Left lung (tissue), 10 donors: ENCODE measurements around the gene FBXO24. TPM values are rescaled to one million over a fixed set of nuclear protein-coding genes. Genes with fewer than 3 reads are reported as not detected.

Source experiments
- ATAC-seq: fragments of 200-7000 bp; cut with Tn5 transposase; one replicate; pipeline ENCODE4 v1.9.1; 2020; ENCODE audit warnings: moderate library complexity
- DNase-seq, 4 donors: peaks; one replicate each; pipeline ENCODE4 v3.0.0-alpha.2; 2013 to 2020
- H3K27ac ChIP-seq, 2 donors: fragments of 200-600 bp; sonication (generic) in 1 of 2; one replicate each; pipeline versions ENCODE4 v1.5.0 to v1.8.0; 2020 to 2021
- H3K27me3 ChIP-seq, 2 donors: fragments of 200-600 bp; sonication (generic) in 1 of 2; one replicate each; pipeline versions ENCODE4 v1.5.0 to v1.8.0; 2020 to 2021
- H3K36me3 ChIP-seq, 2 donors: fragments of 200-600 bp; sonication (generic) in 1 of 2; one replicate each; pipeline versions ENCODE4 v1.5.0 to v1.8.0; 2020 to 2021
- H3K4me1 ChIP-seq, 2 donors: fragments of 200-600 bp; one replicate each; pipeline ENCODE4 v1.8.0; 2021
- H3K4me3 ChIP-seq, 2 donors: fragments of 200-600 bp; sonication (generic) in 1 of 2; one replicate each; pipeline versions ENCODE4 v1.5.0 to v1.8.0; 2020 to 2021; ENCODE audit warnings: mild to moderate bottlenecking in 1 of 2
- H3K9me3 ChIP-seq, 2 donors: fragments of 200-600 bp; sonication (generic) in 1 of 2; one replicate each; pipeline versions ENCODE4 v1.5.0 to v1.8.0; 2020 to 2021
- intact Hi-C, 2 donors: fragments of 100-400 bp; cut with DNase I; formaldehyde crosslinking; loops; one replicate each; pipeline versions ENCODE4 v1.11.2 to v1.14.2; 2022
- polyA plus RNA-seq, 6 donors: library from polyadenylated mRNA; unstranded; fragments of 120-200 nt; gene quantifications; one replicate each; pipeline ENCODE4 v1.2.1, GENCODE V29; 2013; ENCODE audit not compliant: insufficient read length in 6 of 6
- total RNA-seq, 2 donors: library from RNA; stranded (reverse); fragmentation: NEBNext Ultra II Directional; extraction: Animal tissue kit (Norgen Biotek cat#: 25700); gene quantifications; one replicate each; pipeline ENCODE4 v1.2.1, GENCODE V29; 2021
- TF ChIP-seq, protein P1 (sequence below), 2 donors: fragments of 200-600 bp; sonication (generic) in 1 of 2; IDR thresholded peaks; one replicate each; pipeline versions ENCODE4 v1.5.0 to v1.8.0; 2021; ENCODE audit warnings: antibody characterized with exemption in 2 of 2
- donor health status: DM: no; HTN: yes; CAD: no.
- donor health status: DM: no; HTN: no; CAD: no.

The FBXO24 gene
- total and polyA plus RNA-seq, 8 donors = 0.37 to 5.5 (median 4.7) TPM

DNA sequence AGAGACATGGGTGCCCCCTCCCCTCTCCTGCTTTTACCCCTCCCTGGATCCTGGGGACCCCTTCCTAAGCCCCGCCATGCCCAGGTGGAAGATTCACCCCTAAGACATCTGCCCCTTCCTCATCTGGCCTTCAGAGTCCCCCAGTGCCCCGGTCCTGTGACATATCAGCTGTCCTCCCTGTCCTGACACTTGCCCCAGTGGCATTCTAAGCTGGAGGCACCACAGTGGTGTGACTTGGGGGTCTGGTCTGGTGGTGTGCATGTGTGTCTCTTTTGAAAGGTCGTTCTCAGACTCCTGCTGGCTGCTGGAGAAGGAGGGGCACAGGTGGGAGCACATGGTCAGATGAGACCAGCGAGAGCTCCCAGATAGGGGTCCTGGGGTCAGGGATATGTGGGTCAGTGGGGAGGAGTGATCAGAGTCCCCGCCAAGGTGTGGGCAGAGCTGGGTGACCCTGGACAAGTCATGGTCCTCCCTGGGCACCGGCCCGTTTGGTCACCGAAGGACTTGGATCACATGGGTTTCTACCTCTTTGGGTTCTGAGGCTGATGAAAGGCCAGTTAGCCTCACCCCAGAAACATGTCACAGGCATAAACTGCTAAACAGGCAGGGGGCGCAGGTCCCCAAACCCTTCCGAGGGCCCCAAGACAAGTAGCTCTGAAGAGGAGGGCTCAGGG lies 55.9 kb downstream of the FBXO24 start:
- TF ChIP-seq, protein P1, sequence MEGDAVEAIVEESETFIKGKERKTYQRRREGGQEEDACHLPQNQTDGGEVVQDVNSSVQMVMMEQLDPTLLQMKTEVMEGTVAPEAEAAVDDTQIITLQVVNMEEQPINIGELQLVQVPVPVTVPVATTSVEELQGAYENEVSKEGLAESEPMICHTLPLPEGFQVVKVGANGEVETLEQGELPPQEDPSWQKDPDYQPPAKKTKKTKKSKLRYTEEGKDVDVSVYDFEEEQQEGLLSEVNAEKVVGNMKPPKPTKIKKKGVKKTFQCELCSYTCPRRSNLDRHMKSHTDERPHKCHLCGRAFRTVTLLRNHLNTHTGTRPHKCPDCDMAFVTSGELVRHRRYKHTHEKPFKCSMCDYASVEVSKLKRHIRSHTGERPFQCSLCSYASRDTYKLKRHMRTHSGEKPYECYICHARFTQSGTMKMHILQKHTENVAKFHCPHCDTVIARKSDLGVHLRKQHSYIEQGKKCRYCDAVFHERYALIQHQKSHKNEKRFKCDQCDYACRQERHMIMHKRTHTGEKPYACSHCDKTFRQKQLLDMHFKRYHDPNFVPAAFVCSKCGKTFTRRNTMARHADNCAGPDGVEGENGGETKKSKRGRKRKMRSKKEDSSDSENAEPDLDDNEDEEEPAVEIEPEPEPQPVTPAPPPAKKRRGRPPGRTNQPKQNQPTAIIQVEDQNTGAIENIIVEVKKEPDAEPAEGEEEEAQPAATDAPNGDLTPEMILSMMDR (IDR thresholded peaks at IDR 0.05) = no peak
- Histone ChIP-seq H3K36me3 (no peaks in the 10 kb centered on the region), H3K4me1 (no peaks in the 10 kb centered on the region), H3K27ac (no peak overlapping the region), H3K9me3 (no peaks in the 10 kb centered on the region), H3K27me3 (peaks cover 0 to 63% of the 10 kb centered on the region in 2 donors), H3K4me3 (no peak overlapping the region)
- ATAC-seq (no peak), DNase-seq (no peak)
- intact Hi-C loops = no loop called here

DNA sequence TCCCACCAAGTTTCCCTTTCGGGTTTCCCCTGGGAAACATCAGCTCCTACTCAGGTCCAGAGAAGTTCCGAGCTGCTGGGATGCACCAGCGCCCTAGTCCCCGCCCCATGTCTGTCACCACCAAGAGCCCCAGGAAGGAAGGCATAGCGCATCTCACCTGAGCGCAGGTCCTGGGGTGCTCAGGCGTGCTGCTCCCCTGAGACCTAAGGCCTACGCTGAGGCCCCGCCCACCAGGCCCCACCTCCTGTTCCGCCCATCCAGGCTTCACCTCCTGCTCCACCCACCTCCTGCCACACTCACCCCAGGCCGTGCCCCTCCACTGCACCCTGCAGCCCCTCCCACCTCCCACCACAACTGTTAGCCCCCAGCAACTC lies 56.4 kb downstream of the FBXO24 start:
- intact Hi-C loops = no loop called here
- DNase-seq (no peak), ATAC-seq (peak; percentile 24)
- Histone ChIP-seq H3K27me3 (peaks cover 0 to 68% of the 10 kb centered on the region in 2 donors), H3K9me3 (no peaks in the 10 kb centered on the region), H3K27ac (no peak overlapping the region), H3K36me3 (no peaks in the 10 kb centered on the region), H3K4me3 (no peak overlapping the region), H3K4me1 (no peaks in the 10 kb centered on the region)
- TF ChIP-seq, protein P1 (IDR thresholded peaks at IDR 0.05) = no peak

DNA sequence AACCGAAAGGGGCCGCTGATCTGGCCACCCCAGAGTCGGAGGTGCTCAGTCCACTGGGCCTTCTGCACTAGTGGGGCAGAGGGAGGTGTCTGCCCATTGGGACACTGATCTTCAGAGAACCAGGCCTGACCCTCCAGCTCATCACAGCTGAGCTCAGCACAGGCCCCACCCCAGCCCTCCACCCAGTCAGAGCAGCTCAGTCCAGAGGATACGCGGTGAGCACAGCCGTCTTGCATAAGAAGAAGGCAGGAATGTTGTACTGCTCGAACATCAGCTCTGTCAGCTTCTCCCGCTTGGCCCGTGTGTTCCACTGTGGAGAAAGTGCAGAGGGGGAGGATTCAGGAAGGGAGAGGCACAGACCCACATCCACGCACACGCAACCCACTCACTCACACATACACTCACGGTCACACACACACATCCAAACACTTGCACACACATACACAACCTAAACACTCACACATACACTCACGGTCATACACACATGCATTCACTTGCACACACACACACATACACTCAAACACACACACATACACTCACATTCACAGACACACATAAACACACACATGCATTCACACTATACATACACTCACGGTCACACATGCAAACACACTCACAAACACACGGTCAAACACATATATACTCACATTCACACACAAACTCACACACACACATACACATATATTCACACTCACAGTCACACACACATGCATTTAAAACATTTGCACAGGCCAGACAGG lies 63.9 kb downstream of the FBXO24 start:
- TF ChIP-seq, protein P1 (IDR thresholded peaks at IDR 0.05) = no peak
- H3K36me3 ChIP-seq = no peaks in the 10 kb centered on the region
- no peaks in the 10 kb centered on the region for H3K4me1 ChIP-seq
- peak in 1 of 4 donors; percentile 8 for DNase-seq
- intact Hi-C loops = no loop called here
- ATAC-seq = no peak
- H3K9me3 ChIP-seq = no peaks in the 10 kb centered on the region
- H3K4me3 ChIP-seq = no peak overlapping the region
- H3K27ac ChIP-seq = no peak overlapping the region
- H3K27me3 ChIP-seq = peaks cover 6 to 66% of the 10 kb centered on the region in 2 donors

Other genes with a start within 250 kb of the FBXO24 start
- 10 to 100 TPM; 24.0 to 29.9 TPM for gene PILRB, start 228.2 kb upstream of the FBXO24 start, total RNA-seq
- gene PILRB, start 228.2 kb upstream of the FBXO24 start, polyA plus RNA-seq = 10 to 100 TPM; 36.0 to 47.7 (median 44.5) TPM
- 10 to 100 TPM; 20.6 to 52.3 TPM for gene PILRA, start 212.8 kb upstream of the FBXO24 start, total RNA-seq
- gene PILRA, start 212.8 kb upstream of the FBXO24 start, polyA plus RNA-seq = 1 to 10 TPM; 5.0 to 7.0 (median 5.7) TPM
- 1 to 10 TPM; 2.9 to 4.1 TPM for gene ZCWPW1, start 157.6 kb upstream of the FBXO24 start, total RNA-seq
- gene ZCWPW1, start 157.6 kb upstream of the FBXO24 start, polyA plus RNA-seq = 1 to 10 TPM; 7.0 to 9.8 (median 8.9) TPM
- gene MEPCE, start 156.5 kb upstream of the FBXO24 start, total RNA-seq = 10 to 100 TPM; 25.0 to 33.0 TPM
- gene MEPCE, start 156.5 kb upstream of the FBXO24 start, polyA plus RNA-seq = 10 to 100 TPM; 37.1 to 49.3 (median 44.6) TPM
- 10 to 100 TPM; 22.7 to 27.0 TPM for gene PPP1R35, start 149.8 kb upstream of the FBXO24 start, total RNA-seq
- 10 to 100 TPM; 12.2 to 22.3 (median 15.5) TPM for gene PPP1R35, start 149.8 kb upstream of the FBXO24 start, polyA plus RNA-seq
- 1 to 10 TPM in 1 of 2 donors, under 1 TPM in 1; 0.41 to 1.9 TPM for gene SPACDR, start 122.1 kb upstream of the FBXO24 start, total RNA-seq
- gene SPACDR, start 122.1 kb upstream of the FBXO24 start, polyA plus RNA-seq = 1 to 10 TPM; 3.5 to 5.6 (median 4.5) TPM
- gene TSC22D4, start 107.1 kb upstream of the FBXO24 start, total RNA-seq = 10 to 100 TPM; 50.1 to 55.6 TPM
- 10 to 100 TPM; 47.0 to 65.1 (median 57.3) TPM for gene TSC22D4, start 107.1 kb upstream of the FBXO24 start, polyA plus RNA-seq
- gene NYAP1, start 102.4 kb upstream of the FBXO24 start, total RNA-seq = under 1 TPM; 0.50 to 0.55 TPM
- 1 to 10 TPM; 2.6 to 5.2 (median 3.3) TPM for gene NYAP1, start 102.4 kb upstream of the FBXO24 start, polyA plus RNA-seq
- gene AGFG2, start 47.1 kb upstream of the FBXO24 start, total RNA-seq = 10 to 100 TPM; 28.6 to 34.9 TPM
- 10 to 100 TPM; 21.2 to 32.3 (median 27.2) TPM for gene AGFG2, start 47.1 kb upstream of the FBXO24 start, polyA plus RNA-seq
- 1 to 10 TPM; 6.3 to 8.3 TPM for gene SAP25, start 12.4 kb upstream of the FBXO24 start, total RNA-seq
- 10 to 100 TPM in 1 of 6 donors, 1 to 10 TPM in 5; 4.5 to 11.4 (median 8.5) TPM for gene SAP25, start 12.4 kb upstream of the FBXO24 start, polyA plus RNA-seq
- gene LRCH4, start 199 bp upstream of the FBXO24 start, total RNA-seq = 10 to 100 TPM; 66.5 to 86.5 TPM
- gene LRCH4, start 199 bp upstream of the FBXO24 start, polyA plus RNA-seq = 10 to 100 TPM; 42.3 to 82.5 (median 53.1) TPM
- 100 to 1,000 TPM; 158 to 204 TPM for gene PCOLCE, start 16.0 kb downstream of the FBXO24 start, total RNA-seq
- 100 to 1,000 TPM; 157 to 235 (median 181) TPM for gene PCOLCE, start 16.0 kb downstream of the FBXO24 start, polyA plus RNA-seq
- gene MOSPD3, start 26.2 kb downstream of the FBXO24 start, total RNA-seq = 10 to 100 TPM; 15.7 to 18.8 TPM
- 10 to 100 TPM; 26.5 to 35.7 (median 31.9) TPM for gene MOSPD3, start 26.2 kb downstream of the FBXO24 start, polyA plus RNA-seq
- gene TFR2, start 55.2 kb downstream of the FBXO24 start, total RNA-seq = 1 to 10 TPM in 1 of 2 donors, under 1 TPM in 1; 0.67 to 1.8 TPM
- gene TFR2, start 55.2 kb downstream of the FBXO24 start, polyA plus RNA-seq = 1 to 10 TPM in 4 of 6 donors, under 1 TPM in 2; 0.96 to 2.6 (median 1.2) TPM
- not detected for gene ACTL6B, start 70.1 kb downstream of the FBXO24 start, total RNA-seq
- gene ACTL6B, start 70.1 kb downstream of the FBXO24 start, polyA plus RNA-seq = under 1 TPM in 2 of 6 donors, not detected in 4; 0.17 to 0.20 TPM
- gene GNB2, start 87.4 kb downstream of the FBXO24 start, total RNA-seq = 100 to 1,000 TPM; 214 to 273 TPM
- gene GNB2, start 87.4 kb downstream of the FBXO24 start, polyA plus RNA-seq = 100 to 1,000 TPM; 151 to 220 (median 192) TPM
- 10 to 100 TPM; 28.3 to 33.0 TPM for gene GIGYF1, start 107.9 kb downstream of the FBXO24 start, total RNA-seq
- gene GIGYF1, start 107.9 kb downstream of the FBXO24 start, polyA plus RNA-seq = 10 to 100 TPM; 35.3 to 57.7 (median 42.1) TPM
- gene POP7, start 119.8 kb downstream of the FBXO24 start, total RNA-seq = 10 to 100 TPM; 22.4 to 29.7 TPM
- 10 to 100 TPM; 15.8 to 23.8 (median 20.2) TPM for gene POP7, start 119.8 kb downstream of the FBXO24 start, polyA plus RNA-seq
- gene EPO, start 134.1 kb downstream of the FBXO24 start, total RNA-seq = not detected
- gene EPO, start 134.1 kb downstream of the FBXO24 start, polyA plus RNA-seq = under 1 TPM in 3 of 6 donors, not detected in 3; 0.20 to 0.34 (median 0.28) TPM
- gene ZAN, start 147.3 kb downstream of the FBXO24 start, total RNA-seq = not detected
- not detected for gene ZAN, start 147.3 kb downstream of the FBXO24 start, polyA plus RNA-seq
- gene EPHB4, start 241.2 kb downstream of the FBXO24 start, total RNA-seq = 10 to 100 TPM; 72.9 to 79.1 TPM
- gene EPHB4, start 241.2 kb downstream of the FBXO24 start, polyA plus RNA-seq = 100 to 1,000 TPM in 4 of 6 donors, 10 to 100 TPM in 2; 91.6 to 123 (median 104) TPM